Measurements from ENCODE around the gene VPS29. TPM values are rescaled to one million over a fixed set of nuclear protein-coding genes. Genes with fewer than 3 reads are reported as not detected.

The VPS29 gene
- polyA plus RNA-seq, 1 donor from 2014 or later: 123 TPM

- Mint-ChIP-seq H3K27me3 (no peaks in the 10 kb centered on the region), H3K4me1 (peaks cover 19 to 29% (median 21%) of the 10 kb centered on the region in 3 donors), H3K36me3 (peaks cover 1% of the 10 kb centered on the region), H3K4me3 (peak overlapping the region in 1 of 4 donors; percentile 83), H3K27ac (peak overlapping the region in 2 of 3 donors; percentile 61 to 78), H3K9me3 (no peaks in the 10 kb centered on the region)
Observed at GRCh38 chr12:110444455-110444854, 57.5 kb downstream of the VPS29 start.

Other genes starting within 250 kb of the VPS29 start
- gene ATP2A2, start 220.9 kb downstream of the VPS29 start, polyA plus RNA-seq: 3.5 TPM
- 24.9 TPM for gene ANAPC7, start 98.4 kb downstream of the VPS29 start, polyA plus RNA-seq
- gene ARPC3, start 51.8 kb downstream of the VPS29 start, polyA plus RNA-seq: 1,315 TPM
- gene GPN3, start 33.9 kb downstream of the VPS29 start, polyA plus RNA-seq: 31.1 TPM
- 10.5 TPM for gene FAM216A, start 33.3 kb downstream of the VPS29 start, polyA plus RNA-seq
- 0.75 TPM for gene RAD9B, start 220 bp upstream of the VPS29 start, polyA plus RNA-seq
- gene PPTC7, start 81.2 kb upstream of the VPS29 start, polyA plus RNA-seq: 10.1 TPM
- gene TCTN1, start 112.0 kb upstream of the VPS29 start, polyA plus RNA-seq: 24.2 TPM
- 441 TPM for gene HVCN1, start 187.0 kb upstream of the VPS29 start, polyA plus RNA-seq
- 184 TPM for gene PPP1CC, start 240.8 kb upstream of the VPS29 start, polyA plus RNA-seq

All from IgD-negative memory B cell (primary cell).